ENCODE measurements around the gene SNW1. TPM values are rescaled to one million over a fixed set of nuclear protein-coding genes. Genes with fewer than 3 reads are reported as not detected.

SNW1 gene
- total and polyA plus RNA-seq, 2 of the 13 experiments (the other 11 are each of a cell fraction or from before 2014, with no cell fraction given), result 23.2 to 65.8 TPM

DNA sequence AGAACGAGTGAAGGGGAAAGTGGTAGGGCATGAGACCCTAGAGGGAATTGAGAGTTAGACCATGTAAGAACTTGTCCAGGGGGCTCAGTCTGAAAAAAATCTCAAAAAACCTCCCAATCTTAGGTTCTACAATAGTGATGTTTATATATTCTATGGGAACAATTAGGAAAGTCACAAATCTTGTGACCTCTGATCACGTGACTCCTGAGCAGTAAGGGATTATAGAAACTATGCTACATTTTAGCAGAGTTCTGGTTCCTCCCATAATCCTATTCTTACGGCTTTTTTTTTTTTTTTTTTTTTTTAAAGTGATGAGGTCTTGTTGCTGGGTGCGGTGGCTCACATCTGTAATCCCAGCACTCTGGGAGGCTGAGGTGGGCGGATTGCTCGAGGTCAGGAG, 44.8 kb upstream of the SNW1 start:
- Histone ChIP-seq H2AFZ (ENCODE audit: low read length) (no peak overlapping the region), H3K36me3 (replicated peaks in 1 of 2; ENCODE audit: control insufficient read depth in 1 of 2, insufficient read depth in 2 of 2, low read length in 2 of 2) (no peaks in the 10 kb centered on the region), H3K4me2 (ENCODE audit: low read depth, low read length) (no peak overlapping the region), H3K4me1 (ENCODE audit: insufficient read depth, low read length) (peaks cover 11% of the 10 kb centered on the region; the same call in 1 of the 2 replicates), H3K27me3 (ENCODE audit: control insufficient read depth in 1 of 2, insufficient read depth in 2 of 2, low read length in 2 of 2) (no peaks in the 10 kb centered on the region), H4K20me1 (ENCODE audit: insufficient read depth, low read length) (no peaks in the 10 kb centered on the region), H3K4me3 (replicated peaks in 1 of 3; ENCODE audit: insufficient read depth in 1 of 3, low read depth in 2 of 3, low read length in 3 of 3) (no peak overlapping the region), H3K9me3 (ENCODE audit: low read length) (no peaks in the 10 kb centered on the region), H3K27ac (ENCODE audit: extremely low read length, insufficient read depth, low read length) (no peak overlapping the region), H3K79me2 (ENCODE audit: insufficient read depth, low read length) (no peaks in the 10 kb centered on the region), H3K9ac (ENCODE audit: insufficient read depth, low read depth, low read length) (no peak overlapping the region)
- no peak for TF ChIP-seq ZNF143 (CRISPR knock-in tag; IDR thresholded peaks at IDR 0.05)
- TF ChIP-seq, protein P1, sequence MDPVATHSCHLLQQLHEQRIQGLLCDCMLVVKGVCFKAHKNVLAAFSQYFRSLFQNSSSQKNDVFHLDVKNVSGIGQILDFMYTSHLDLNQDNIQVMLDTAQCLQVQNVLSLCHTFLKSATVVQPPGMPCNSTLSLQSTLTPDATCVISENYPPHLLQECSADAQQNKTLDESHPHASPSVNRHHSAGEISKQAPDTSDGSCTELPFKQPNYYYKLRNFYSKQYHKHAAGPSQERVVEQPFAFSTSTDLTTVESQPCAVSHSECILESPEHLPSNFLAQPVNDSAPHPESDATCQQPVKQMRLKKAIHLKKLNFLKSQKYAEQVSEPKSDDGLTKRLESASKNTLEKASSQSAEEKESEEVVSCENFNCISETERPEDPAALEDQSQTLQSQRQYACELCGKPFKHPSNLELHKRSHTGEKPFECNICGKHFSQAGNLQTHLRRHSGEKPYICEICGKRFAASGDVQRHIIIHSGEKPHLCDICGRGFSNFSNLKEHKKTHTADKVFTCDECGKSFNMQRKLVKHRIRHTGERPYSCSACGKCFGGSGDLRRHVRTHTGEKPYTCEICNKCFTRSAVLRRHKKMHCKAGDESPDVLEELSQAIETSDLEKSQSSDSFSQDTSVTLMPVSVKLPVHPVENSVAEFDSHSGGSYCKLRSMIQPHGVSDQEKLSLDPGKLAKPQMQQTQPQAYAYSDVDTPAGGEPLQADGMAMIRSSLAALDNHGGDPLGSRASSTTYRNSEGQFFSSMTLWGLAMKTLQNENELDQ (CRISPR knock-in tag; IDR thresholded peaks at IDR 0.05; ENCODE audit: borderline replicate concordance), result no peak
- TF ChIP-seq TCF12 (IDR thresholded peaks at IDR 0.05), result no peak
- no peak for TF ChIP-seq TCF12 (CRISPR knock-in tag; IDR thresholded peaks at IDR 0.05)
- no peak for TF ChIP-seq ZNF761 (CRISPR knock-in tag; conservative IDR thresholded peaks at IDR 0.05)
- no peak for TF ChIP-seq ZBTB7A (CRISPR knock-in tag; IDR thresholded peaks at IDR 0.05)
- TF ChIP-seq ZBTB42 (CRISPR knock-in tag; IDR thresholded peaks at IDR 0.05), result no peak
- TF ChIP-seq ISL2 (CRISPR knock-in tag; IDR thresholded peaks at IDR 0.05), result no peak
- no peak for TF ChIP-seq SAP130 (CRISPR knock-in tag; IDR thresholded peaks at IDR 0.05; ENCODE audit: low read depth)
- no peak for TF ChIP-seq U2AF2 (IDR thresholded peaks at IDR 0.05; ENCODE audit: low read depth, low read length)
- TF ChIP-seq, protein P2, sequence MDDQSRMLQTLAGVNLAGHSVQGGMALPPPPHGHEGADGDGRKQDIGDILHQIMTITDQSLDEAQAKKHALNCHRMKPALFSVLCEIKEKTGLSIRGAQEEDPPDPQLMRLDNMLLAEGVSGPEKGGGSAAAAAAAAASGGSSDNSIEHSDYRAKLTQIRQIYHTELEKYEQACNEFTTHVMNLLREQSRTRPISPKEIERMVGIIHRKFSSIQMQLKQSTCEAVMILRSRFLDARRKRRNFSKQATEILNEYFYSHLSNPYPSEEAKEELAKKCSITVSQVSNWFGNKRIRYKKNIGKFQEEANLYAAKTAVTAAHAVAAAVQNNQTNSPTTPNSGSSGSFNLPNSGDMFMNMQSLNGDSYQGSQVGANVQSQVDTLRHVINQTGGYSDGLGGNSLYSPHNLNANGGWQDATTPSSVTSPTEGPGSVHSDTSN (CRISPR knock-in tag; IDR thresholded peaks at IDR 0.05; ENCODE audit: borderline replicate concordance), result no peak
- no peak for TF ChIP-seq ZNF704 (CRISPR knock-in tag; IDR thresholded peaks at IDR 0.05; ENCODE audit: borderline replicate concordance)
- no peak for TF ChIP-seq ZBTB38 (CRISPR knock-in tag; IDR thresholded peaks at IDR 0.05)
- no peak for TF ChIP-seq ETS1 (CRISPR knock-in tag; IDR thresholded peaks at IDR 0.05)
- BruUV-seq (replicated peaks), result no TSS peak
- in situ Hi-C loops (cut with HindIII; ENCODE audit: extremely low pct_ligation_motif_present, low pct_unique_long_range_greater_than_20kb) (no loop called here), intact Hi-C loops (cut with micrococcal nuclease; ENCODE audit: unreplicated experiment) (no loop called here)
- no peak for ATAC-seq
- 87% methylated on average over 6 of the region's 6 CpGs for WGBS (ENCODE audit: low lambda C conversion rate)
- ChIA-PET CTCF (ENCODE audit: low intra/inter-chr PET ratio, low total read pairs) (no interaction called here), POLR2A (no interaction called here)
- FAIRE-seq, result no peak
- no peak for DNase-seq (ENCODE audit: low spot score)
